ENCODE measurements around the gene ZNF511. TPM values are rescaled to one million over a fixed set of nuclear protein-coding genes. Genes with fewer than 3 reads are reported as not detected.
A peak's percentile ranks its signal among the peaks of the same experiment; 100 is the strongest.

Gene ZNF511
- total RNA-seq, 1 donor from 2014 or later: 30.3 TPM

- Histone ChIP-seq H3K9ac (ENCODE audit: low read depth in 1 of 3, low read length in 3 of 3) (peak overlapping the region in 1 of 3 donors; percentile 8), H3K9me3 (ENCODE audit: control insufficient read depth in 3 of 3, low read length in 3 of 3) (no peaks in the 10 kb centered on the region), H3K27ac (ENCODE audit: low read depth, low read length) (no peak overlapping the region), H3K4me1 (ENCODE audit: control insufficient read depth in 3 of 3, insufficient read depth in 3 of 3, low read length in 3 of 3) (peaks cover 7 to 17% (median 13%) of the 10 kb centered on the region in 3 donors), H3K4me3 (ENCODE audit: low read length in 3 of 3) (no peak overlapping the region), H3K36me3 (ENCODE audit: control insufficient read depth in 3 of 3, insufficient read depth in 3 of 3, low read length in 3 of 3) (no peaks in the 10 kb centered on the region), H3K27me3 (ENCODE audit: control insufficient read depth in 3 of 3, insufficient read depth in 3 of 3, low read length in 3 of 3) (peaks cover 65 to 79% (median 74%) of the 10 kb centered on the region in 3 donors)
These were observed 19.9 kb downstream of the ZNF511 start for GRCh38 chr10:133328358-133329343.

GRCh38 chr10:133329491-133330202, 20.9 kb downstream of the ZNF511 start:
- no peak overlapping the region for H3K27ac ChIP-seq (ENCODE audit: low read depth, low read length)
- H3K4me3 ChIP-seq (ENCODE audit: low read length in 3 of 3): no peak overlapping the region
- H3K9me3 ChIP-seq (ENCODE audit: control insufficient read depth in 3 of 3, low read length in 3 of 3): no peaks in the 10 kb centered on the region
- H3K36me3 ChIP-seq (ENCODE audit: control insufficient read depth in 3 of 3, insufficient read depth in 3 of 3, low read length in 3 of 3): no peaks in the 10 kb centered on the region
- peaks cover 7 to 17% (median 13%) of the 10 kb centered on the region in 3 donors for H3K4me1 ChIP-seq (ENCODE audit: control insufficient read depth in 3 of 3, insufficient read depth in 3 of 3, low read length in 3 of 3)
- peaks cover 68 to 80% (median 77%) of the 10 kb centered on the region in 3 donors for H3K27me3 ChIP-seq (ENCODE audit: control insufficient read depth in 3 of 3, insufficient read depth in 3 of 3, low read length in 3 of 3)
- H3K9ac ChIP-seq (ENCODE audit: low read depth in 1 of 3, low read length in 3 of 3): peak overlapping the region in 1 of 3 donors; percentile 50

DNA sequence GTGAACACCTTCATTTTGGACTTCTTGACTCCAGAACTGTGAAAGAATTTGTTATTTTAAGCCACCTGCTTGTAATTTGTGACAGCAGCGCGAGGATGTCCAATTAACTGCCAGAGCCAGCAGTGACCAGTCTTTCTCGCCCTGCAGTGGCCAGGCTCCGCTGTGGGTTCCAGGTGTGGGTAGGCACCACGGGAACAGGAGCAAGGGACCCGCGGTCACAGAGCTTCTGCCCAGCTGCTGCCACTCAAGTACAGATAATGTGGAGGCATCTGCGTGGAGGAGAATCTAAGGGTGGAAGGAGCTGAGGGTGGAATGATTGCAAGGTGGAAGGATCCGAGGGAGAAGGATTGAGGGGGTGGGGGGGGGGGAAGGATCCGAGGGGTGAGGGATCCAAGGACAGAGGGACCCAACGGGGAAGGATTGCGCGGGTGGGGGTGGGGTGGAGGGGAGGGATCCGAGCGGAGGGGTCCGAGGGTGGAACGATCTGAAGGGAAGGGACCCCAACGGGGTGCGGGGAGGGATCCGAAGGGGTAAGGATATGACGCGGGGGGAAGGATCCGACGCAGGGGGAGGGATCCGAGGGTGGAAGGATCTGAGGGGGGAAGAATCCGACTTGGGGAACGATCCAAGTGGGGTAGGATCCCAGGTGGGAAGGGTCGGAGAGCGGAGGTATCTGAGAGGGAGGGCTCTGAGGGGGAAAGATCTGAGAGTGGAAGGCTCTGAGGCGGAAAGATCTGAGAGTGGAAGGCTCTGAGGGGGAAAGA, 24.4 kb downstream of the ZNF511 start:
- Histone ChIP-seq H3K9ac (ENCODE audit: low read depth in 1 of 3, low read length in 3 of 3) (no peak overlapping the region), H3K27ac (ENCODE audit: low read depth, low read length) (no peak overlapping the region), H3K4me3 (ENCODE audit: low read length in 3 of 3) (no peak overlapping the region), H3K36me3 (ENCODE audit: control insufficient read depth in 3 of 3, insufficient read depth in 3 of 3, low read length in 3 of 3) (no peaks in the 10 kb centered on the region), H3K27me3 (ENCODE audit: control insufficient read depth in 3 of 3, insufficient read depth in 3 of 3, low read length in 3 of 3) (peaks cover 65 to 80% (median 77%) of the 10 kb centered on the region in 3 donors), H3K9me3 (ENCODE audit: control insufficient read depth in 3 of 3, low read length in 3 of 3) (no peaks in the 10 kb centered on the region), H3K4me1 (ENCODE audit: control insufficient read depth in 3 of 3, insufficient read depth in 3 of 3, low read length in 3 of 3) (peaks cover 8 to 15% (median 13%) of the 10 kb centered on the region in 3 donors)

GRCh38 chr10:133334503-133335245, 26.0 kb downstream of the ZNF511 start:
- Histone ChIP-seq H3K27me3 (ENCODE audit: control insufficient read depth in 3 of 3, insufficient read depth in 3 of 3, low read length in 3 of 3) (peaks cover 66 to 79% (median 77%) of the 10 kb centered on the region in 3 donors), H3K4me3 (ENCODE audit: low read length in 3 of 3) (no peak overlapping the region), H3K27ac (ENCODE audit: low read depth, low read length) (no peak overlapping the region), H3K9ac (ENCODE audit: low read depth in 1 of 3, low read length in 3 of 3) (no peak overlapping the region), H3K4me1 (ENCODE audit: control insufficient read depth in 3 of 3, insufficient read depth in 3 of 3, low read length in 3 of 3) (peaks cover 8 to 14% (median 9%) of the 10 kb centered on the region in 3 donors), H3K36me3 (ENCODE audit: control insufficient read depth in 3 of 3, insufficient read depth in 3 of 3, low read length in 3 of 3) (no peaks in the 10 kb centered on the region), H3K9me3 (ENCODE audit: control insufficient read depth in 3 of 3, low read length in 3 of 3) (no peaks in the 10 kb centered on the region)

GRCh38 chr10:133335246-133336117, 26.8 kb downstream of the ZNF511 start:
- Histone ChIP-seq H3K9ac (ENCODE audit: low read depth in 1 of 3, low read length in 3 of 3) (no peak overlapping the region), H3K9me3 (ENCODE audit: control insufficient read depth in 3 of 3, low read length in 3 of 3) (no peaks in the 10 kb centered on the region), H3K4me3 (ENCODE audit: low read length in 3 of 3) (peak overlapping the region in 1 of 3 donors; percentile 22), H3K36me3 (ENCODE audit: control insufficient read depth in 3 of 3, insufficient read depth in 3 of 3, low read length in 3 of 3) (no peaks in the 10 kb centered on the region), H3K27me3 (ENCODE audit: control insufficient read depth in 3 of 3, insufficient read depth in 3 of 3, low read length in 3 of 3) (peaks cover 72 to 84% (median 81%) of the 10 kb centered on the region in 3 donors), H3K27ac (ENCODE audit: low read depth, low read length) (no peak overlapping the region), H3K4me1 (ENCODE audit: control insufficient read depth in 3 of 3, insufficient read depth in 3 of 3, low read length in 3 of 3) (peaks cover 5 to 10% (median 9%) of the 10 kb centered on the region in 3 donors)

DNA sequence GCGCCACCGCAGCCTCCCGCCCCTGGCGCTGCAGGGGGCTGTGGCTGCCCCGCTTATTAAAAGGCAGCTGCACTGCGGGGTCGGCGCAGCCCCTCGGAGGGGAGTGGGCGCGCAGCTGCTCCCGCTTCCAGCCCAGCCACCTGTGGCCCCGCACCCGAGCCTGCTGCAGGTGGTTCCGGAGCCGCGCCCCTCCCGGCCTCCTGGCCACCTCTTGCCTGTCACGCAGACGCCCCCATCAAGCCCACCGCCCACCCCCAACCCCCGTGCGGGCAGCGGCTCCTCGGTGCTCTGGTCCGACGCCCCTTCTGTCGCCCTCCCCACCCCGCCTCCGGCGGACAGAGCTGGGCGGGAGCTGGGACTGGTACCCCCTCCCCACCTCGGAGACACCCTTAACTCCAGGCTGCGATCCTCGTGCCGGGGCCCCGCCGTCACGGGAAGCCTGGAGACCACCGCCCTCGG, 27.4 kb downstream of the ZNF511 start:
- Histone ChIP-seq H3K27me3 (ENCODE audit: control insufficient read depth in 3 of 3, insufficient read depth in 3 of 3, low read length in 3 of 3) (peaks cover 69 to 80% (median 76%) of the 10 kb centered on the region in 3 donors), H3K9ac (ENCODE audit: low read depth in 1 of 3, low read length in 3 of 3) (no peak overlapping the region), H3K4me1 (ENCODE audit: control insufficient read depth in 3 of 3, insufficient read depth in 3 of 3, low read length in 3 of 3) (peaks cover 5 to 10% (median 9%) of the 10 kb centered on the region in 3 donors), H3K9me3 (ENCODE audit: control insufficient read depth in 3 of 3, low read length in 3 of 3) (no peaks in the 10 kb centered on the region), H3K4me3 (ENCODE audit: low read length in 3 of 3) (no peak overlapping the region), H3K36me3 (ENCODE audit: control insufficient read depth in 3 of 3, insufficient read depth in 3 of 3, low read length in 3 of 3) (no peaks in the 10 kb centered on the region), H3K27ac (ENCODE audit: low read depth, low read length) (no peak overlapping the region)

- Histone ChIP-seq H3K9me3 (ENCODE audit: control insufficient read depth in 3 of 3, low read length in 3 of 3) (no peaks in the 10 kb centered on the region), H3K4me1 (ENCODE audit: control insufficient read depth in 3 of 3, insufficient read depth in 3 of 3, low read length in 3 of 3) (peaks cover 5 to 10% (median 9%) of the 10 kb centered on the region in 3 donors), H3K27me3 (ENCODE audit: control insufficient read depth in 3 of 3, insufficient read depth in 3 of 3, low read length in 3 of 3) (peaks cover 71 to 82% (median 71%) of the 10 kb centered on the region in 3 donors), H3K4me3 (ENCODE audit: low read length in 3 of 3) (no peak within 1 kb of the TSS), H3K36me3 (ENCODE audit: control insufficient read depth in 3 of 3, insufficient read depth in 3 of 3, low read length in 3 of 3) (no peaks in the 10 kb centered on the region), H3K9ac (ENCODE audit: low read depth in 1 of 3, low read length in 3 of 3) (no peak within 1 kb of the TSS), H3K27ac (ENCODE audit: low read depth, low read length) (no peak within 1 kb of the TSS)
These were observed 28.1 kb downstream of the ZNF511 start, which contains the start of gene CALY for GRCh38 chr10:133336577-133337369. TSS of gene CALY (minus strand) at chr10:133336896. CDS start at chr10:133328989, 7,907 bp downstream.

DNA sequence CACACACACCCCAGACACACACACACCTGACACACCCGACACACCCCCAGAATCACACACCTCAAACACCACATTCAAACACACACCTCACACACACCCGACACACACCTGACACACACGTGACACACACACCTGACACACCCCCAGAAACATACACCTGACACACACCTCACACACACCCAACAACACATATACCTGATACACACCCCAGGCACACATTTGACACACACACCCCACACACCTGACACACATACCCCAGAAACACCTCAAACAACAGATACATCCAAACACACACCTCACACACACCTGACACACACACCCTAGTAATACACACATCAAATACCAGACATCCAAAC, 28.6 kb downstream of the ZNF511 start:
- no peak overlapping the region for H3K27ac ChIP-seq (ENCODE audit: low read depth, low read length)
- no peak overlapping the region for H3K9ac ChIP-seq (ENCODE audit: low read depth in 1 of 3, low read length in 3 of 3)
- no peak overlapping the region for H3K4me3 ChIP-seq (ENCODE audit: low read length in 3 of 3)
- H3K27me3 ChIP-seq (ENCODE audit: control insufficient read depth in 3 of 3, insufficient read depth in 3 of 3, low read length in 3 of 3): peaks cover 65 to 78% (median 67%) of the 10 kb centered on the region in 3 donors
- H3K4me1 ChIP-seq (ENCODE audit: control insufficient read depth in 3 of 3, insufficient read depth in 3 of 3, low read length in 3 of 3): peaks cover 5 to 10% (median 9%) of the 10 kb centered on the region in 3 donors
- H3K9me3 ChIP-seq (ENCODE audit: control insufficient read depth in 3 of 3, low read length in 3 of 3): no peaks in the 10 kb centered on the region
- H3K36me3 ChIP-seq (ENCODE audit: control insufficient read depth in 3 of 3, insufficient read depth in 3 of 3, low read length in 3 of 3): no peaks in the 10 kb centered on the region

Data from skeletal muscle tissue (tissue), 4 donors.